Kidney capillary endothelial cell (primary cell): ENCODE measurements around the gene CYFIP2.
"Not testable (repeated sequence)": the region's sequence is repeated elsewhere in the genome, so short reads cannot be mapped to it uniquely, and the experiment has no call there.

Experiments
- DNase-seq: peaks from one replicate; pipeline ENCODE4 v3.0.0-alpha.2; 2018; ENCODE audit warnings: low spot score

Gene CYFIP2

GRCh38 chr5:157265714-157266285 is at the start of gene CYFIP2:
CYFIP2 (plus strand) TSS chr5:157266123; CDS start chr5:157285362, 19,239 bp downstream.
- no peak for DNase-seq

- DNase-seq = no peak
Measured at GRCh38 chr5:157216391-157217142, 49.4 kb upstream of the CYFIP2 start.

- DNase-seq = no peak
Measured at GRCh38 chr5:157217289-157218024, 48.5 kb upstream of the CYFIP2 start.

- no peak for DNase-seq
Measured at GRCh38 chr5:157219491-157220271, 46.2 kb upstream of the CYFIP2 start.

GRCh38 chr5:157221959-157222358 is 44.0 kb upstream of the CYFIP2 start:
- DNase-seq = no peak

GRCh38 chr5:157222506-157223230 is 43.3 kb upstream of the CYFIP2 start:
- DNase-seq = no peak

- no peak for DNase-seq
Measured at GRCh38 chr5:157225469-157226422, 40.2 kb upstream of the CYFIP2 start.

- no peak for DNase-seq
Measured at GRCh38 chr5:157230610-157231009, 35.3 kb upstream of the CYFIP2 start.

GRCh38 chr5:157232706-157233105 is 33.2 kb upstream of the CYFIP2 start:
- no peak for DNase-seq

- no peak for DNase-seq
Measured at GRCh38 chr5:157233515-157233914, 32.4 kb upstream of the CYFIP2 start.

- DNase-seq = no peak
Measured at GRCh38 chr5:157236423-157236822, 29.5 kb upstream of the CYFIP2 start.

GRCh38 chr5:157241483-157241882 is 24.4 kb upstream of the CYFIP2 start:
- DNase-seq = no peak

- DNase-seq = not testable (repeated sequence)
Measured at GRCh38 chr5:157244704-157245103, 21.2 kb upstream of the CYFIP2 start.

GRCh38 chr5:157245476-157245875 is 20.4 kb upstream of the CYFIP2 start:
- peak; percentile 9 for DNase-seq

- no peak for DNase-seq
Measured at GRCh38 chr5:157245886-157246285, 20.0 kb upstream of the CYFIP2 start.

- no peak for DNase-seq
Measured at GRCh38 chr5:157247267-157247666, 18.7 kb upstream of the CYFIP2 start.

GRCh38 chr5:157248821-157249470 is 17.0 kb upstream of the CYFIP2 start:
- DNase-seq = no peak

GRCh38 chr5:157252711-157253465 is 13.0 kb upstream of the CYFIP2 start:
- DNase-seq = peak; percentile 35

GRCh38 chr5:157253547-157253946 is 12.4 kb upstream of the CYFIP2 start:
- peak; percentile 28 for DNase-seq
